OCI-LY1 (cell line): ENCODE measurements around the gene CPT1B.
"Not testable (repeated sequence)": the region's sequence is repeated elsewhere in the genome, so short reads cannot be mapped to it uniquely, and the experiment has no call there.

Experiments used
- EZH2 ChIP-seq: fragments of 200-600 bp; sonication (generic), shearing (Covaris generic); IDR thresholded peaks from 2 replicates; pipeline ENCODE4 v1.8.0; 2017; ENCODE audit warnings: borderline replicate concordance, mixed run types, mild to moderate bottlenecking, antibody characterized with exemption, low read length, moderate library complexity, mixed read lengths
- TF ChIP-seq, protein P1 (sequence below): fragments of 200-600 bp; sonication (generic), shearing (Covaris generic); IDR thresholded peaks from 2 replicates; pipeline ENCODE4 v1.5.1; 2017; ENCODE audit warnings: mild to moderate bottlenecking, antibody characterized with exemption, low read length, moderate library complexity, mixed read lengths

DNA sequence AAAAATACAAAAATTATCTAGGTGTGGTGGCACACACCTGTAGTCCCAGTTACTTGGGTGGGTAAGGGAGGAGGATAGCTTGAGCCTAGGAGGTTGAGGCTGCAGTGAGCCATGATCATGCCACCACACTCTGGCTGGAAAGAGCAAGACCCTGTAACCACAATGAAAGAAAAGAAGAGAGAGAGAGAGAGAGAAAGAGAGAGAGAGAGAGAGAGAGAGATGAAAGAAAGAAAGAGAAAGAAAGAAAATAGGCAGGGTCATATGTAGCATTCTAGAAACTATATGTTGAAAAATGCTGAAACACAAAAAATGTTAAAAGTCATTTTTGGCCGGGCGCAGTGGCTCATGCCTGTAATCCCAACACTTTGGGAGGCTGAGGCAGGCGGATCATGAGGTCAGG, 36.1 kb upstream of the CPT1B start:
- TF ChIP-seq, protein P1, sequence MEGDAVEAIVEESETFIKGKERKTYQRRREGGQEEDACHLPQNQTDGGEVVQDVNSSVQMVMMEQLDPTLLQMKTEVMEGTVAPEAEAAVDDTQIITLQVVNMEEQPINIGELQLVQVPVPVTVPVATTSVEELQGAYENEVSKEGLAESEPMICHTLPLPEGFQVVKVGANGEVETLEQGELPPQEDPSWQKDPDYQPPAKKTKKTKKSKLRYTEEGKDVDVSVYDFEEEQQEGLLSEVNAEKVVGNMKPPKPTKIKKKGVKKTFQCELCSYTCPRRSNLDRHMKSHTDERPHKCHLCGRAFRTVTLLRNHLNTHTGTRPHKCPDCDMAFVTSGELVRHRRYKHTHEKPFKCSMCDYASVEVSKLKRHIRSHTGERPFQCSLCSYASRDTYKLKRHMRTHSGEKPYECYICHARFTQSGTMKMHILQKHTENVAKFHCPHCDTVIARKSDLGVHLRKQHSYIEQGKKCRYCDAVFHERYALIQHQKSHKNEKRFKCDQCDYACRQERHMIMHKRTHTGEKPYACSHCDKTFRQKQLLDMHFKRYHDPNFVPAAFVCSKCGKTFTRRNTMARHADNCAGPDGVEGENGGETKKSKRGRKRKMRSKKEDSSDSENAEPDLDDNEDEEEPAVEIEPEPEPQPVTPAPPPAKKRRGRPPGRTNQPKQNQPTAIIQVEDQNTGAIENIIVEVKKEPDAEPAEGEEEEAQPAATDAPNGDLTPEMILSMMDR, result not testable (repeated sequence)
- not testable (repeated sequence) for TF ChIP-seq EZH2
